ENCODE results near the gene GTPBP10. TPM values are rescaled to one million over a fixed set of nuclear protein-coding genes. Genes with fewer than 3 reads are reported as not detected.

GTPBP10 gene
- total RNA-seq, 1 experiment from 2014 or later: 51.1 TPM

DNA sequence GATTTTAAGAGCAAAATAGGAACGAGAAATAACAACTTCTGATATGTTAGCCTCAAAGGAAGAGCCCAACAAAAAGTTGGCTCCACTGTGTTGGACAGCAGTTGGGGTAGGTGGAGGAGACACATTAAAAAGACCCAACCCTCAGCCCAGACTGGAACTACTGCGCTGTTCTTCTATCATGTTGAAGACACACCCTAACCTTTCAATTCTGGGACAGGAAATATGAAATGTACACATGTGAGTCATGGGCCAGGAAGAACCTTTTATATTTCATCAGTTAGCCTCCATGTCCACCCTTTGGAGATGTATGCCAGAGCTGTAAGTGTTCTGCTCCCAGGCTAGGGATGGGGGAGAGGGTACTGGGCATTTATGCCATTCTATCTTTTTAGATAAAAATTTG lies 78.9 kb downstream of the GTPBP10 start:
- ChIA-PET POLR2A (interaction anchor here (0.6 to 1.0 kb wide), 2 partner anchors 20 to 147 kb away, joined by 3 read pairs; no protein-coding TSS in a partner anchor), CTCF (interaction anchor here (0.6 to 6.5 kb wide), 5 partner anchors 113 to 272 kb away, joined by 3 to 58 read pairs (median 4); partner anchors contain the start of gene STEAP1)
- H3K4me3 Mint-ChIP-seq (ENCODE audit: unreplicated experiment): no peak overlapping the region
- TF ChIP-seq, protein P1, sequence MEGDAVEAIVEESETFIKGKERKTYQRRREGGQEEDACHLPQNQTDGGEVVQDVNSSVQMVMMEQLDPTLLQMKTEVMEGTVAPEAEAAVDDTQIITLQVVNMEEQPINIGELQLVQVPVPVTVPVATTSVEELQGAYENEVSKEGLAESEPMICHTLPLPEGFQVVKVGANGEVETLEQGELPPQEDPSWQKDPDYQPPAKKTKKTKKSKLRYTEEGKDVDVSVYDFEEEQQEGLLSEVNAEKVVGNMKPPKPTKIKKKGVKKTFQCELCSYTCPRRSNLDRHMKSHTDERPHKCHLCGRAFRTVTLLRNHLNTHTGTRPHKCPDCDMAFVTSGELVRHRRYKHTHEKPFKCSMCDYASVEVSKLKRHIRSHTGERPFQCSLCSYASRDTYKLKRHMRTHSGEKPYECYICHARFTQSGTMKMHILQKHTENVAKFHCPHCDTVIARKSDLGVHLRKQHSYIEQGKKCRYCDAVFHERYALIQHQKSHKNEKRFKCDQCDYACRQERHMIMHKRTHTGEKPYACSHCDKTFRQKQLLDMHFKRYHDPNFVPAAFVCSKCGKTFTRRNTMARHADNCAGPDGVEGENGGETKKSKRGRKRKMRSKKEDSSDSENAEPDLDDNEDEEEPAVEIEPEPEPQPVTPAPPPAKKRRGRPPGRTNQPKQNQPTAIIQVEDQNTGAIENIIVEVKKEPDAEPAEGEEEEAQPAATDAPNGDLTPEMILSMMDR (IDR thresholded peaks at IDR 0.05; ENCODE audit: unreplicated experiment): no peak
- H3K27me3 Mint-ChIP-seq (ENCODE audit: insufficient read depth, unreplicated experiment): no peaks in the 10 kb centered on the region
- no peaks in the 10 kb centered on the region for H3K36me3 Mint-ChIP-seq (ENCODE audit: insufficient read depth, unreplicated experiment)
- H3K27ac Mint-ChIP-seq (ENCODE audit: low read depth, unreplicated experiment): peak overlapping the region; percentile 17
- peak; percentile 67 for DNase-seq (ENCODE audit: unreplicated experiment)
- intact Hi-C loops (cut with micrococcal nuclease): loop anchor here (1.0 kb wide), 1 partner anchor 79 kb away; the partner anchor contains the start of gene GTPBP10
- peaks cover 7% of the 10 kb centered on the region for H3K4me1 Mint-ChIP-seq (ENCODE audit: insufficient read depth, unreplicated experiment)
- BruUV-seq (replicated peaks): no TSS peak
- peaks cover 7% of the 10 kb centered on the region for H3K9me3 Mint-ChIP-seq (ENCODE audit: unreplicated experiment)

GRCh38 chr7:90430614-90431460 lies 84.3 kb downstream of the GTPBP10 start:
- CTCF ChIA-PET: interaction anchor here (0.9 to 4.1 kb wide), 4 partner anchors 10 to 277 kb away, joined by 4 to 28 read pairs (median 8); partner anchors contain the start of genes STEAP1 and STEAP2
- POLR2A ChIA-PET: no interaction called here
- Mint-ChIP-seq H3K4me3 (ENCODE audit: unreplicated experiment) (no peak overlapping the region), H3K27ac (ENCODE audit: low read depth, unreplicated experiment) (no peak overlapping the region), H3K36me3 (ENCODE audit: insufficient read depth, unreplicated experiment) (no peaks in the 10 kb centered on the region), H3K9me3 (ENCODE audit: unreplicated experiment) (peaks cover 15% of the 10 kb centered on the region), H3K4me1 (ENCODE audit: insufficient read depth, unreplicated experiment) (no peaks in the 10 kb centered on the region), H3K27me3 (ENCODE audit: insufficient read depth, unreplicated experiment) (peaks cover 10% of the 10 kb centered on the region)
- TF ChIP-seq, protein P1 (IDR thresholded peaks at IDR 0.05; ENCODE audit: unreplicated experiment): no peak
- no TSS peak for BruUV-seq (replicated peaks)
- intact Hi-C loops (cut with micrococcal nuclease): no loop called here
- no peak for DNase-seq (ENCODE audit: unreplicated experiment)

- intact Hi-C loops (cut with micrococcal nuclease): no loop called here
- TF ChIP-seq, protein P1 (IDR thresholded peaks at IDR 0.05; ENCODE audit: unreplicated experiment): no peak
- Mint-ChIP-seq H3K27ac (ENCODE audit: low read depth, unreplicated experiment) (no peak overlapping the region), H3K9me3 (ENCODE audit: unreplicated experiment) (peaks cover 15% of the 10 kb centered on the region), H3K36me3 (ENCODE audit: insufficient read depth, unreplicated experiment) (no peaks in the 10 kb centered on the region), H3K27me3 (ENCODE audit: insufficient read depth, unreplicated experiment) (peaks cover 11% of the 10 kb centered on the region), H3K4me1 (ENCODE audit: insufficient read depth, unreplicated experiment) (no peaks in the 10 kb centered on the region), H3K4me3 (ENCODE audit: unreplicated experiment) (no peak overlapping the region)
- CTCF ChIA-PET: interaction anchor here (0.9 to 4.1 kb wide), 5 partner anchors 13 to 368 kb away, joined by 3 to 28 read pairs (median 3); partner anchors contain the start of gene STEAP1
- no peak for DNase-seq (ENCODE audit: unreplicated experiment)
- POLR2A ChIA-PET: interaction anchor here (0.6 to 0.8 kb wide), 2 partner anchors 15 to 85 kb away, joined by 3 read pairs; no protein-coding TSS in a partner anchor
- no TSS peak for BruUV-seq (replicated peaks)
These were observed 86.2 kb downstream of the GTPBP10 start for GRCh38 chr7:90432752-90433151.

DNA sequence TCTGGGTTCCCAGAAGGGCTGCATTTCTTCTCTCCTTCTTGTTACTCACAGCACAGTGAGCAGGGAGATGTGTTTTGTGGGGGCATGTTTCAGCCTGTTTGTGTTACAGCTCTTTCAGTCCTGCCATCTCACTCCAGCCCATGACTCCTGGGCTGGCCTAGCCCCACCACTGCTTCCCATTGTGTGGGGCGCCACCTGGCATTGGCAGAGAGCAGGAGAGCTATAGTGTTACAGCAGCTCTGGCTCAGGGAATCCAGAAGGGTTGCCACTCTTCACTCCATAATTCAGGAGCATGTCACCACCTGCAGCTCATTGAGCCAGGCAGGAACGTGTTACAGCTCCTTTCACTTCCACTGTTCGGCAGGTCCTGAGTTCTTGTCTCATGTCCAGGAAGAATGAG lies 86.7 kb downstream of the GTPBP10 start:
- no peak for DNase-seq (ENCODE audit: unreplicated experiment)

More for the DNA sequence above, 86.7 kb downstream of the GTPBP10 start:
- BruUV-seq (replicated peaks): no TSS peak
- Mint-ChIP-seq H3K36me3 (ENCODE audit: insufficient read depth, unreplicated experiment) (no peaks in the 10 kb centered on the region), H3K4me3 (ENCODE audit: unreplicated experiment) (no peak overlapping the region), H3K27ac (ENCODE audit: low read depth, unreplicated experiment) (no peak overlapping the region), H3K4me1 (ENCODE audit: insufficient read depth, unreplicated experiment) (no peaks in the 10 kb centered on the region), H3K27me3 (ENCODE audit: insufficient read depth, unreplicated experiment) (peaks cover 11% of the 10 kb centered on the region), H3K9me3 (ENCODE audit: unreplicated experiment) (peaks cover 15% of the 10 kb centered on the region)
- CTCF ChIA-PET: interaction anchor here (0.9 to 4.1 kb wide), 4 partner anchors 13 to 368 kb away, joined by 3 to 28 read pairs (median 6); partner anchors contain the start of gene STEAP1
- intact Hi-C loops (cut with micrococcal nuclease): no loop called here
- TF ChIP-seq, protein P1 (IDR thresholded peaks at IDR 0.05; ENCODE audit: unreplicated experiment): no peak
- POLR2A ChIA-PET: interaction anchor here (0.6 to 0.8 kb wide), 3 partner anchors 16 to 643 kb away, joined by 3 read pairs; no protein-coding TSS in a partner anchor
